Measurements from ENCODE around the gene CAMK2B. TPM values are rescaled to one million over a fixed set of nuclear protein-coding genes. Genes with fewer than 3 reads are reported as not detected.

Gene CAMK2B
- total RNA-seq, 1 donor from 2014 or later: not detected

DNA sequence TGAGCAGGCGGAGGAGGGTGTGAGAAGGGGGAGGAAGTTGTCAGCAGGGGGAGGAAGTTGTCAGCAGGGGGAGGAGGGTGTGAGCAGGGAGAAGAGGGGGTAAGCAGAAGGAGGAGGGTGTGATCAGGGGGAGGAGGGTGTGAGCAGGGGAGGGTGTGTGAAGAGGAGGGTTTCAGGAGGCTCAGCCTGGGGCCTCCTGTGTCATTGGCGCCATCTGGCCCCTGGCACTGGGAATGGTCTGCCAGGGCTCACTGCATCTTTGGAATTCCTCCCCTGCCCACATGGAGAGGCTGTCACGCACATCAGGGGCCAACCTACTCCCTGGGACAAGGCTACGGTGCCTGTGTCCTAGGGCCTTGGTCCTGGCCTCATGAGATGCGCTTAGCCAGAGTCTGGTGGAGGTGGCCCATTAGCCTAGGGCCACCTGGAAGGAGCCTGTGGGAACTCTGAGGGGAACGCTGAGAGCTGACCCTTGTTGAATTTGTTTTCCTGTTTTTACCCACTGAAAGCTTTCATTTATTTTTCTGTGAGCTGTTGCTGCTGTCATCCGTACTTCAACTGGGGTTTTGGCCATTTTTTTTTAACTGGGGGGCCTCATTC lies 18.0 kb downstream of the CAMK2B start:
- H3K27me3 ChIP-seq (ENCODE audit: control insufficient read depth, insufficient read depth, low read length): no peaks in the 10 kb centered on the region
- FAIRE-seq (peak; percentile 62), DNase-seq (ENCODE audit: low read depth) (peak; percentile 29)
- TF ChIP-seq, protein P1, sequence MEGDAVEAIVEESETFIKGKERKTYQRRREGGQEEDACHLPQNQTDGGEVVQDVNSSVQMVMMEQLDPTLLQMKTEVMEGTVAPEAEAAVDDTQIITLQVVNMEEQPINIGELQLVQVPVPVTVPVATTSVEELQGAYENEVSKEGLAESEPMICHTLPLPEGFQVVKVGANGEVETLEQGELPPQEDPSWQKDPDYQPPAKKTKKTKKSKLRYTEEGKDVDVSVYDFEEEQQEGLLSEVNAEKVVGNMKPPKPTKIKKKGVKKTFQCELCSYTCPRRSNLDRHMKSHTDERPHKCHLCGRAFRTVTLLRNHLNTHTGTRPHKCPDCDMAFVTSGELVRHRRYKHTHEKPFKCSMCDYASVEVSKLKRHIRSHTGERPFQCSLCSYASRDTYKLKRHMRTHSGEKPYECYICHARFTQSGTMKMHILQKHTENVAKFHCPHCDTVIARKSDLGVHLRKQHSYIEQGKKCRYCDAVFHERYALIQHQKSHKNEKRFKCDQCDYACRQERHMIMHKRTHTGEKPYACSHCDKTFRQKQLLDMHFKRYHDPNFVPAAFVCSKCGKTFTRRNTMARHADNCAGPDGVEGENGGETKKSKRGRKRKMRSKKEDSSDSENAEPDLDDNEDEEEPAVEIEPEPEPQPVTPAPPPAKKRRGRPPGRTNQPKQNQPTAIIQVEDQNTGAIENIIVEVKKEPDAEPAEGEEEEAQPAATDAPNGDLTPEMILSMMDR (IDR thresholded peaks at IDR 0.05; ENCODE audit: insufficient read depth, low read length, severe bottlenecking): peak; percentile 33
- H3K4me3 ChIP-seq (ENCODE audit: low read depth, low read length): no peak overlapping the region
- H3K36me3 ChIP-seq (ENCODE audit: control insufficient read depth, insufficient read depth, low read length): no peaks in the 10 kb centered on the region

DNA sequence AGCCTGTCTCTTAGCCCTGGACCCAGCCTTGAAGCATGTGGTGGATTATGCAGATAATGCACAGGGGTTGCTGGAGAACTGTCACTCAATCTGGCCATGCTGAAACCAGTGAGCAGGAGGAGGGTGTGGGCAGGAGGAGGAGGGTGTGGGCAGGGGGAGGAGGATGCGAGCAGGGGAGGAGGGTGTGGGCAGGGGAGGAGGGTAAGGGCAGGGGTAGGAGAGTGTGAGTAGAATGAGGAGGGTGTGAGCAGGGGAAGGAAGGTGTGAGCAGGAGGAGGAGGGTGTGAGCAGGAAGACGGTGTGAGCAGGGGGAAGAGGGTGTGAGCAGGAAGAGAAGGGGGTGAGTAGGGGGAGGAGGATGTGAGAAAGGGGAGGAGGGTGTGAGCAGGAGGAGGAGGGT lies 18.8 kb downstream of the CAMK2B start:
- FAIRE-seq: no peak
- no peaks in the 10 kb centered on the region for H3K27me3 ChIP-seq (ENCODE audit: control insufficient read depth, insufficient read depth, low read length)
- H3K4me3 ChIP-seq (ENCODE audit: low read depth, low read length): no peak overlapping the region
- TF ChIP-seq, protein P1 (IDR thresholded peaks at IDR 0.05; ENCODE audit: insufficient read depth, low read length, severe bottlenecking): no peak
- H3K36me3 ChIP-seq (ENCODE audit: control insufficient read depth, insufficient read depth, low read length): no peaks in the 10 kb centered on the region
- no peak for DNase-seq (ENCODE audit: low read depth)

DNA sequence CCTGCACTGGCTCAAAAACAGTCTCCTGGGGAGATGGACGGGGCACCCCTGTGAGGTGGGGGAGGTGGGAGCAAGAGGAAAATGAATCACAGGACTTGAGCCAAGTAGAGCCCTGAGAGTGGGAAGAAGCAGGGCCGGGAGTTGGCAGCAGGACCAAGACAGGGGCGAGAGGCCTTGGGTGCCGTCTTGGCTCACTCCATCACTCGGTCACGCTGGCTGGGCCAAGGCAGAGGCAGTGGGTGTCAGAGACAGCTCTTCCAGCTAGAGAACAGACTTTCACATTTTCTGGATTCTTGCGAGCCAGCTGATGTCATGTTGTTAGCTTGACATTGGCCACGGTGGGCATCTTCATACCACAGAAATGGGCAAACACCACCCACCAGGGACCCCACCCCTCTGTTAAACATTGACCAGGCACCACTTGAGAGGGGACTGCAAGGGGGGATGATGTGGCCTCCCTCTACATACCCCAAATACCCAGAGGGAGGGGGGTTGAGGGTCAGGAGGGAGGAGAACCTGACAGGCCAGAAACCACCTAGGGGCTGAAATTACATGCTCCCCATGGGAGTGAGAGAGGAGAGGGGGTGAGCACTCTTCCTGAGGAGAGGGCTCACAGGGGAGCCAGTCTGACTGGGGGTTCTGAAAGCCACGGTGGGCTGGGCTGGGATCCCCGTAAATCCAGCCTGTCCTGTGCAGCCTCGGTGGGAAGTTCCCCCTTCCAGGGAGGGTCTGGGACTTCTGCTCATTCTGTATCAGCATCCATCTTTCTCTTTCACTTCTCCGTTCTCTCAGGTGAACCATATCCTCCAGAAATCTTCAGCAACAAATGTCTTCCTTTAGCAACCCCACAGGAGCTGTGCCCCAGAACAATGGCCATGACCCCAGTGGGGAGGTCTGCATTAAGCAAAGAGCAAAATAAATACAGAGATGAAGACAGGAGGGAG lies 19.6 kb downstream of the CAMK2B start:
- no peak for FAIRE-seq
- no peak overlapping the region for H3K4me3 ChIP-seq (ENCODE audit: low read depth, low read length)
- DNase-seq (ENCODE audit: low read depth): no peak
- no peaks in the 10 kb centered on the region for H3K27me3 ChIP-seq (ENCODE audit: control insufficient read depth, insufficient read depth, low read length)
- H3K36me3 ChIP-seq (ENCODE audit: control insufficient read depth, insufficient read depth, low read length): no peaks in the 10 kb centered on the region
- TF ChIP-seq, protein P1 (IDR thresholded peaks at IDR 0.05; ENCODE audit: insufficient read depth, low read length, severe bottlenecking): no peak

DNA sequence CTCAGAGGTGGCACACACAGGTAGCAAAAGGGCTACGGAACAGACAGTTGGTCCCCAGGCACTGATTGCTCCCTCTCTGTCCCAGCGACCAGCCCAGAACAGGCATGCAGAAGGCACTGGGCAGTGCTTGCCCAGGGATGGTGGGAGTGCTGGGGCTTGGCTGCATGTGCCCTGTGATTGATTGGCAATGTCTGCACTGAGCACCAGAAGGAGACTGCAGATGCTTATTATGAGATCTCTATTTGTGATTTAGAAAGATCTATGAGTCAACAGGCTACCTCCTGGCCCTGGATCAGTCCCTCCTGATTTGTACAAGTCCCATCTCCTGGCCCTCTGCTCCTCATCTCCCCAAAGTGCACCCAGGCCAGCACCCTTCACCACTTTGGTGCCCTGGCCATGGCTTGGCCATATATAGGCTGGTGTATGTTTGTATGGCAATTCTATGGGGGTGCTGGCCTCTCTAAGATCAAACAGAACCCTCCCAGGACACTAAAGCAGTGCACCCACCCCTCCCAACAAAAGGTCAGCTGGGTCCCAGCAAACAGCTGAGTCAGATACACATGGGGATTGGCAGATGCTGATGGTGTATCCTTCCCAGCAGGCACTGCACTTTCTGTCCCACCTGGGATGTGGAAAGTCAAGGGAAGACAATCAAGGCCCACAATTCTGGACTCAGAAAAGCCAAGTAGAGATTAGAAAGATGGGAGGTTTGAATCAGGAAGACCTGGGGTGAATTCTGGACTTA lies 30.9 kb downstream of the CAMK2B start:
- Histone ChIP-seq H3K4me3 (ENCODE audit: low read depth, low read length) (no peak overlapping the region), H3K36me3 (ENCODE audit: control insufficient read depth, insufficient read depth, low read length) (no peaks in the 10 kb centered on the region), H3K27me3 (ENCODE audit: control insufficient read depth, insufficient read depth, low read length) (peaks cover 5% of the 10 kb centered on the region)
- TF ChIP-seq, protein P1 (IDR thresholded peaks at IDR 0.05; ENCODE audit: insufficient read depth, low read length, severe bottlenecking): no peak
- DNase-seq (ENCODE audit: low read depth): no peak
- peak; percentile 47 for FAIRE-seq

DNA sequence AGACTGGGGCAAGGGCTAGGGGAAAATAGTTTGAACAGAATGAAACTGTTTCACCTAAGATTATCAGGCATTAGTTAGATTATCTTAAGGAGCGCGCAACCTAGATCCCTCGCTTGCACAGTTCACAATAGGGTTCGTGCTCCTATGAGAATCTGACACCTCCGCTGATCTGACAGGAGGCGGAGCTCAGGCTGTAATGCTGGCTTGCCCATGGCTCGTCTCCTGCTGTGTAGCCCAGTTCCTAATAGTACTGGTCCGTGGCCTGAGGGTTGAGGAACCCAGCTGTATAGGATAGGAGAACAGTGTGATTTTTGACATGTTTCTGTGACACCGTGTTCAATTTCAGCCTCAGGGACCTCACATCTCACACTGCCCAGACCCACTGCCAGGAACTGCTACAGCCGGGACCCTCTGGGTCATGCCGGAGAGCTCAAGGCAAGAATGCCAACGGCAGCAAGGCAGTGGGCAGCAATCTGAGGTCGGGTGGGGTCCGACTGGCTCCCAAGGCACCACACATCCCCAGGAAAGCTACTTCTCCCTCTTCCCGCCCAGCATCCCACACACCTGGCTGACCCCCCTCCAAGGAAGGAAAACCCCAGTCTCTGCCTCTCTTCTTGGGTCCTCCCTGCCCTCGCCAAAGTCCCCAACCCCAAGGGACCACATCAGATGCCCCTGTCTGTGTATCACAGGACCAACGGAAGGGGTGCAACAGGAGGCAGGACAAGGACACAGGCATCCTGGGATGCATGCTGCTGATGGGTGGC lies 31.7 kb downstream of the CAMK2B start:
- no peak for DNase-seq (ENCODE audit: low read depth)

More for the DNA sequence above, 31.7 kb downstream of the CAMK2B start:
- peak; percentile 36 for FAIRE-seq
- Histone ChIP-seq H3K4me3 (ENCODE audit: low read depth, low read length) (no peak overlapping the region), H3K27me3 (ENCODE audit: control insufficient read depth, insufficient read depth, low read length) (peaks cover 5% of the 10 kb centered on the region), H3K36me3 (ENCODE audit: control insufficient read depth, insufficient read depth, low read length) (no peaks in the 10 kb centered on the region)
- TF ChIP-seq, protein P1 (IDR thresholded peaks at IDR 0.05; ENCODE audit: insufficient read depth, low read length, severe bottlenecking): no peak
